HCT116 (cell line): Measurements from ENCODE around the gene PDP2. TPM values are rescaled to one million over a fixed set of nuclear protein-coding genes. Genes with fewer than 3 reads are reported as not detected.

Experiments used
- ATAC-seq: fragments of 200-7000 bp; cut with Tn5 transposase; 2 replicates; pipeline ENCODE4 v1.9.1; 2020; ENCODE audit warnings: mild to moderate bottlenecking, moderate library complexity
- BruUV-seq: library from RNA; stranded (reverse); fragments of 400-500 nt; replicated peaks from 2 replicates; lab custom pipeline; 2021; lab: Mats Ljungman, UMichigan
- CTCF ChIA-PET: fragments of 300-600 bp; sonication (Branson Sonifier 250); formaldehyde crosslinking; loops from one replicate; lab custom pipeline; 2021; ENCODE audit warnings: antibody characterized with exemption; lab: Charles Lee
- POLR2A ChIA-PET: fragments of 300-600, 350-600 bp; sonication (Branson Sonifier 250); formaldehyde crosslinking; loops from one replicate; lab custom pipeline; 2021; ENCODE audit warnings: antibody characterized with exemption; lab: Charles Lee
- RAD21 ChIA-PET, 2 experiments: fragments of 300-600 bp; sonication (Branson Sonifier 250); formaldehyde crosslinking; loops; one replicate each; lab custom pipeline; 2023; ENCODE audit warnings: low total read pairs in 2 of 2; ENCODE audit not compliant: uncharacterized antibody in 2 of 2, unreplicated experiment in 2 of 2, low non-redundant PET in 1 of 2; lab: Charles Lee
- DNase-seq: peaks from one replicate; pipeline ENCODE4 v3.0.0-alpha.2; 2010; ENCODE audit warnings: low read depth, low spot score
- H2AFZ ChIP-seq: fragments of 200-600 bp; shearing (Covaris generic), sonication (generic); 2 replicates; pipeline ENCODE4 v1.6.1; 2017; ENCODE audit warnings: low read depth, mixed run types, mixed read lengths, antibody characterized with exemption, low read length; ENCODE audit not compliant: poor library complexity, severe bottlenecking
- H3K27ac ChIP-seq: 2 replicates; pipeline ENCODE4 v1.5.1; 2012; ENCODE audit warnings: low read depth, low read length
- H3K27me3 ChIP-seq: fragments of 200-600 bp; sonication (generic); 2 replicates; pipeline ENCODE4 v1.6.1; 2016; ENCODE audit warnings: mixed run types, low read length, mixed read lengths; ENCODE audit not compliant: insufficient read depth
- H3K36me3 ChIP-seq, 2 experiments: fragments of 200-500 bp in 1 of 2; fragments of 200-600 bp in 1 of 2; sonication (Bioruptor generic) in 1 of 2; sonication (generic) in 1 of 2; 2 replicates each; pipeline versions ENCODE4 v1.5.1 to v1.6.1; 2014 to 2016; ENCODE audit warnings: low read length in 2 of 2, inconsistent platforms in 1 of 2, mixed read lengths in 1 of 2, mixed run types in 1 of 2; ENCODE audit not compliant: insufficient read depth in 2 of 2, control insufficient read depth in 1 of 2
- H3K4me1 ChIP-seq, 2 experiments: fragments of 200-600 bp in 1 of 2; sonication (generic) in 1 of 2; 2 replicates each; pipeline versions ENCODE4 v1.5.1 to v1.6.1; 2012 to 2017; ENCODE audit warnings: low read length in 2 of 2, inconsistent platforms in 1 of 2, mild to moderate bottlenecking in 1 of 2, mixed read lengths in 1 of 2, mixed run types in 1 of 2, moderate library complexity in 1 of 2; ENCODE audit not compliant: insufficient read depth in 2 of 2, control insufficient read depth in 1 of 2
- H3K4me2 ChIP-seq: fragments of 200-600 bp; sonication (generic); 2 replicates; pipeline ENCODE4 v1.6.1; 2017; ENCODE audit warnings: mixed run types, low read length, mixed read lengths
- H3K4me3 ChIP-seq, 2 experiments: fragments of 200-600 bp in 1 of 2; sonication (generic) in 1 of 2; replicated peaks in 1 of 2; 2 replicates each; pipeline ENCODE4 v1.5.1; 2011 to 2016; ENCODE audit warnings: low read length in 2 of 2, control low read depth in 1 of 2, low read depth in 1 of 2, mild to moderate bottlenecking in 1 of 2, mixed read lengths in 1 of 2, mixed run types in 1 of 2
- H3K79me2 ChIP-seq: fragments of 200-600 bp; sonication (generic); 2 replicates; pipeline ENCODE4 v1.6.1; 2017; ENCODE audit warnings: mild to moderate bottlenecking, mixed run types, low read length, moderate library complexity, mixed read lengths; ENCODE audit not compliant: insufficient read depth
- H3K9ac ChIP-seq: fragments of 200-600 bp; sonication (generic); 2 replicates; pipeline ENCODE4 v1.6.1; 2016; ENCODE audit warnings: low read length, mixed read lengths
- H3K9me2 ChIP-seq: fragments of 200-600 bp; sonication (generic), shearing (Covaris generic); 2 replicates; pipeline ENCODE4 v1.6.1; 2017; ENCODE audit warnings: mixed run types, mild to moderate bottlenecking, moderate library complexity; ENCODE audit not compliant: insufficient read depth
- H3K9me3 ChIP-seq, 2 experiments: fragments of 200-500 bp in 1 of 2; fragments of 200-600 bp in 1 of 2; sonication (Bioruptor generic) in 1 of 2; sonication (generic) in 1 of 2; 2 replicates each; pipeline ENCODE4 v1.6.1; 2014 to 2017; ENCODE audit warnings: low read length in 2 of 2, mixed read lengths in 2 of 2, inconsistent platforms in 1 of 2, low read depth in 1 of 2, mild to moderate bottlenecking in 1 of 2, mixed run types in 1 of 2, moderate library complexity in 1 of 2; ENCODE audit not compliant: control insufficient read depth in 1 of 2, insufficient read depth in 1 of 2
- H4K20me1 ChIP-seq: fragments of 200-600 bp; sonication (generic), shearing (Covaris generic); 2 replicates; pipeline ENCODE4 v1.6.1; 2017; ENCODE audit warnings: mixed run types, mild to moderate bottlenecking, moderate library complexity; ENCODE audit not compliant: insufficient read depth
- ATF3 ChIP-seq: IDR thresholded peaks from 2 replicates; pipeline ENCODE4 v1.6.1; 2012
- CBX3 ChIP-seq: IDR thresholded peaks from 2 replicates; pipeline ENCODE4 v1.6.1; 2012; ENCODE audit warnings: low read depth
- CEBPB ChIP-seq: IDR thresholded peaks from 2 replicates; pipeline ENCODE4 v1.6.1; 2012; ENCODE audit warnings: low read depth
- EGR1 ChIP-seq: IDR thresholded peaks from 2 replicates; pipeline ENCODE4 v1.6.1; 2012; ENCODE audit warnings: low read depth
- ELF1 ChIP-seq: IDR thresholded peaks from 2 replicates; pipeline ENCODE4 v1.6.1; 2012; ENCODE audit warnings: low read depth, borderline replicate concordance
- EZH2phosphoT487 ChIP-seq: fragments of 200-600 bp; IDR thresholded peaks from 2 replicates; pipeline ENCODE4 v1.6.1; 2018; ENCODE audit warnings: antibody characterized with exemption, borderline replicate concordance
- FOSL1 ChIP-seq: IDR thresholded peaks from 2 replicates; pipeline ENCODE4 v1.6.1; 2012; ENCODE audit warnings: low read depth
- POLR2A ChIP-seq: IDR thresholded peaks from 2 replicates; pipeline ENCODE4 v1.7.0; 2011; ENCODE audit warnings: borderline replicate concordance; ENCODE audit not compliant: insufficient read depth, insufficient read length; ENCODE audit errors: extremely low read depth
- POLR2AphosphoS5 ChIP-seq: IDR thresholded peaks from 2 replicates; pipeline ENCODE4 v1.6.1; 2011; ENCODE audit warnings: mild to moderate bottlenecking, low read depth, low read length, moderate library complexity
- RAD21 ChIP-seq: IDR thresholded peaks from 2 replicates; pipeline ENCODE4 v1.6.1; 2012; ENCODE audit warnings: low read depth, mild to moderate bottlenecking
- SIN3A ChIP-seq: IDR thresholded peaks from 2 replicates; pipeline ENCODE4 v1.6.1; 2012; ENCODE audit warnings: low read depth
- SP1 ChIP-seq: IDR thresholded peaks from 2 replicates; pipeline ENCODE4 v1.6.1; 2012; ENCODE audit warnings: low read depth
- SRF ChIP-seq: IDR thresholded peaks from 2 replicates; pipeline ENCODE4 v1.6.1; 2012; ENCODE audit warnings: low read depth
- TCF7L2 ChIP-seq: IDR thresholded peaks from 2 replicates; pipeline ENCODE4 v1.7.0; 2011; ENCODE audit warnings: borderline replicate concordance, inconsistent platforms; ENCODE audit not compliant: insufficient read depth, insufficient read length; ENCODE audit errors: extremely low read depth
- YY1 ChIP-seq: IDR thresholded peaks from 2 replicates; pipeline ENCODE4 v1.6.1; 2011; ENCODE audit warnings: low read length, low read depth, moderate library complexity, mild to moderate bottlenecking; ENCODE audit not compliant: insufficient replicate concordance; ENCODE audit errors: extremely low read depth
- ZBTB33 ChIP-seq: IDR thresholded peaks from 2 replicates; pipeline ENCODE4 v1.6.1; 2011; ENCODE audit warnings: mild to moderate bottlenecking, low read length, moderate library complexity; ENCODE audit not compliant: insufficient replicate concordance; ENCODE audit errors: extremely low read depth
- ZFX ChIP-seq: fragments of 450-650 bp; IDR thresholded peaks from 2 replicates; pipeline ENCODE4 v1.6.1; 2017
- ZNF274 ChIP-seq: fragments of 200-500 bp; sonication (Bioruptor generic); IDR thresholded peaks from 2 replicates; pipeline ENCODE4 v1.6.1; 2014; ENCODE audit warnings: mild to moderate bottlenecking, low read depth, low read length, inconsistent platforms
- intact Hi-C: fragments of 100-400 bp; cut with micrococcal nuclease; formaldehyde crosslinking; loops from 2 replicates; pipeline ENCODE4 v1.10.0; 2022
- total RNA-seq: library from RNA; stranded (reverse); gene quantifications from one replicate; pipeline ENCODE4 v1.2.1, GENCODE V29; 2021; ENCODE audit not compliant: unreplicated experiment
- TF ChIP-seq, protein P1 (sequence below), 3 experiments: fragments of 200-600 bp in 1 of 3; sonication (generic) in 1 of 3; IDR thresholded peaks in 2 of 3; conservative IDR thresholded peaks in 1 of 3; 2 replicates each; pipeline ENCODE4 v1.5.1; 2012 to 2017; ENCODE audit warnings: low read depth in 2 of 3, low read length in 2 of 3, antibody characterized with exemption in 1 of 3, borderline replicate concordance in 1 of 3, control low read depth in 1 of 3, mild to moderate bottlenecking in 1 of 3, mixed read lengths in 1 of 3, mixed run types in 1 of 3, moderate library complexity in 1 of 3; ENCODE audit not compliant: insufficient read depth in 1 of 3
- TF ChIP-seq, protein P2 (sequence below): IDR thresholded peaks from 2 replicates; pipeline ENCODE4 v1.6.1; 2012; ENCODE audit warnings: low read depth

PDP2 gene
- total RNA-seq, 1 experiment from 2014 or later = 19.9 TPM

DNA sequence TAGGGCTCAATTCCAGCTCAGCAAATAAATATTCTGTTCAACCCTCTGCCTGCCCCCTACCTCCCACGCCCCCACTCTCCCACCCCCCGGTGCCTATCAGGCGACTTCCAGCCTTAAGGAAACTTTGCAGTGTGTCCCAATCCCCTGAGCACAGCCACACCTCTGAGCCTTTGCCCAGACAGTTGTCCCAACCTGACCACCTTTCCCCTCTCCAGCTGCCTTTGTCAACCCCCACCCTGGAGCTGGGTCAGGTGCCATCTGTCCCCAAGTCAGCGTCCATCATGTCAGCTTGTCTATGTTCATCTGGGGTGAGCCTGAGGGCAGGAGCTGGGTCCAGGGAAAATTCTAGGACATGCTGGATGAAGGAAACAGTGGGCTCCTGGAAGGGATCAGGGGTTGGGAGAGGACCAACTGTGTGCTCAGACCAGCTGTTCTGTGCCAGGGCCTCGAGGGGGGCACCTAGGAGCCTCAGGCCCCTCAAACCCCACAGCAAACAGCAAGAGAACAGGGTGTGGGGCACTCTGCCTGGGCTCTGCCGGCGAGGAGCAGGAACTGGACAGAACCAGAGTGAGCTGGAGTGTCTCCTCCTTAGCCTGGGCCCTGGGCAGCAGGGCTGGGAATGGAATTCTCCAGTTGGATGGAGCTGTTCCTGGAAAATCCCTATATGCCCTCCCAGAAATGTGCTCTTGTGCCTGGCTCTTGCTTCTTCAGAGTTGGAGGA, 20.6 kb downstream of the PDP2 start:
- H3K79me2 ChIP-seq = no peaks in the 10 kb centered on the region
- ATAC-seq (no peak), DNase-seq (no peak)
- ChIA-PET RAD21 (no interaction called here), POLR2A (no interaction called here), CTCF (interaction anchor here (1.3 kb wide), 1 partner anchor 9 kb away, joined by 6 read pairs; no protein-coding TSS in a partner anchor)
- H3K9me2 ChIP-seq = no peaks in the 10 kb centered on the region
- H4K20me1 ChIP-seq = no peaks in the 10 kb centered on the region
- H2AFZ ChIP-seq = no peak overlapping the region
- no peaks in the 10 kb centered on the region for H3K27me3 ChIP-seq
- H3K4me3 ChIP-seq = no peak overlapping the region
- no peak overlapping the region for H3K4me2 ChIP-seq
- no peak overlapping the region for H3K9ac ChIP-seq
- intact Hi-C loops = no loop called here
- peaks cover 15 to 17% of the 10 kb centered on the region in 2 experiments for H3K4me1 ChIP-seq
- no TSS peak for BruUV-seq
- H3K9me3 ChIP-seq = no peaks in the 10 kb centered on the region
- H3K27ac ChIP-seq = no peak overlapping the region
- no peaks in the 10 kb centered on the region for H3K36me3 ChIP-seq
- no peak for TF ChIP-seq SIN3A
- TF ChIP-seq SP1 = no peak
- TF ChIP-seq ZNF274 = no peak
- no peak for TF ChIP-seq TCF7L2
- no peak for TF ChIP-seq POLR2AphosphoS5
- TF ChIP-seq, protein P1, sequence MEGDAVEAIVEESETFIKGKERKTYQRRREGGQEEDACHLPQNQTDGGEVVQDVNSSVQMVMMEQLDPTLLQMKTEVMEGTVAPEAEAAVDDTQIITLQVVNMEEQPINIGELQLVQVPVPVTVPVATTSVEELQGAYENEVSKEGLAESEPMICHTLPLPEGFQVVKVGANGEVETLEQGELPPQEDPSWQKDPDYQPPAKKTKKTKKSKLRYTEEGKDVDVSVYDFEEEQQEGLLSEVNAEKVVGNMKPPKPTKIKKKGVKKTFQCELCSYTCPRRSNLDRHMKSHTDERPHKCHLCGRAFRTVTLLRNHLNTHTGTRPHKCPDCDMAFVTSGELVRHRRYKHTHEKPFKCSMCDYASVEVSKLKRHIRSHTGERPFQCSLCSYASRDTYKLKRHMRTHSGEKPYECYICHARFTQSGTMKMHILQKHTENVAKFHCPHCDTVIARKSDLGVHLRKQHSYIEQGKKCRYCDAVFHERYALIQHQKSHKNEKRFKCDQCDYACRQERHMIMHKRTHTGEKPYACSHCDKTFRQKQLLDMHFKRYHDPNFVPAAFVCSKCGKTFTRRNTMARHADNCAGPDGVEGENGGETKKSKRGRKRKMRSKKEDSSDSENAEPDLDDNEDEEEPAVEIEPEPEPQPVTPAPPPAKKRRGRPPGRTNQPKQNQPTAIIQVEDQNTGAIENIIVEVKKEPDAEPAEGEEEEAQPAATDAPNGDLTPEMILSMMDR (IDR thresholded peaks at IDR 0.05 in 2 of 3, conservative IDR thresholded peaks at IDR 0.05 in 1 of 3; ENCODE audit: borderline replicate concordance in 1 of 3, insufficient read depth in 1 of 3, low read depth in 2 of 3, low read length in 2 of 3) = no peak
- TF ChIP-seq FOSL1 = no peak
- no peak for TF ChIP-seq EZH2phosphoT487
- no peak for TF ChIP-seq ZBTB33
- no peak for TF ChIP-seq ZFX
- no peak for TF ChIP-seq CBX3
- no peak for TF ChIP-seq ATF3
- no peak for TF ChIP-seq YY1
- TF ChIP-seq, protein P2, sequence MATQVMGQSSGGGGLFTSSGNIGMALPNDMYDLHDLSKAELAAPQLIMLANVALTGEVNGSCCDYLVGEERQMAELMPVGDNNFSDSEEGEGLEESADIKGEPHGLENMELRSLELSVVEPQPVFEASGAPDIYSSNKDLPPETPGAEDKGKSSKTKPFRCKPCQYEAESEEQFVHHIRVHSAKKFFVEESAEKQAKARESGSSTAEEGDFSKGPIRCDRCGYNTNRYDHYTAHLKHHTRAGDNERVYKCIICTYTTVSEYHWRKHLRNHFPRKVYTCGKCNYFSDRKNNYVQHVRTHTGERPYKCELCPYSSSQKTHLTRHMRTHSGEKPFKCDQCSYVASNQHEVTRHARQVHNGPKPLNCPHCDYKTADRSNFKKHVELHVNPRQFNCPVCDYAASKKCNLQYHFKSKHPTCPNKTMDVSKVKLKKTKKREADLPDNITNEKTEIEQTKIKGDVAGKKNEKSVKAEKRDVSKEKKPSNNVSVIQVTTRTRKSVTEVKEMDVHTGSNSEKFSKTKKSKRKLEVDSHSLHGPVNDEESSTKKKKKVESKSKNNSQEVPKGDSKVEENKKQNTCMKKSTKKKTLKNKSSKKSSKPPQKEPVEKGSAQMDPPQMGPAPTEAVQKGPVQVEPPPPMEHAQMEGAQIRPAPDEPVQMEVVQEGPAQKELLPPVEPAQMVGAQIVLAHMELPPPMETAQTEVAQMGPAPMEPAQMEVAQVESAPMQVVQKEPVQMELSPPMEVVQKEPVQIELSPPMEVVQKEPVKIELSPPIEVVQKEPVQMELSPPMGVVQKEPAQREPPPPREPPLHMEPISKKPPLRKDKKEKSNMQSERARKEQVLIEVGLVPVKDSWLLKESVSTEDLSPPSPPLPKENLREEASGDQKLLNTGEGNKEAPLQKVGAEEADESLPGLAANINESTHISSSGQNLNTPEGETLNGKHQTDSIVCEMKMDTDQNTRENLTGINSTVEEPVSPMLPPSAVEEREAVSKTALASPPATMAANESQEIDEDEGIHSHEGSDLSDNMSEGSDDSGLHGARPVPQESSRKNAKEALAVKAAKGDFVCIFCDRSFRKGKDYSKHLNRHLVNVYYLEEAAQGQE = no peak
- TF ChIP-seq SRF = no peak
- TF ChIP-seq CEBPB = no peak
- no peak for TF ChIP-seq EGR1
- no peak for TF ChIP-seq RAD21
- no peak for TF ChIP-seq ELF1
- no peak for TF ChIP-seq POLR2A
